Caco-2 (cell line): ENCODE measurements around the gene FUOM. TPM values are rescaled to one million over a fixed set of nuclear protein-coding genes. Genes with fewer than 3 reads are reported as not detected.
A peak's percentile ranks its signal among the peaks of the same experiment; 100 is the strongest.

ENCODE experiments used
- BruUV-seq: library from RNA; stranded (reverse); fragments of 400-500 nt; replicated peaks from 2 replicates; lab custom pipeline; 2021; lab: Mats Ljungman, UMichigan
- CTCF ChIA-PET: fragments of 300-600 bp; sonication (Branson Sonifier 250); formaldehyde crosslinking; loops from one replicate; lab custom pipeline; 2022; ENCODE audit warnings: antibody characterized with exemption; lab: Charles Lee
- POLR2A ChIA-PET: fragments of 300-600 bp; sonication (Branson Sonifier 250); formaldehyde crosslinking; loops from one replicate; lab custom pipeline; 2022; ENCODE audit warnings: antibody characterized with exemption; lab: Charles Lee
- DNase-seq, 2 experiments: peaks; one replicate each; pipeline versions ENCODE4 v3.0.0 to v3.0.0-alpha.2; 2020 to 2022
- H3K27me3 ChIP-seq: replicated peaks from 2 replicates; pipeline ENCODE4 v1.6.0; 2011; ENCODE audit warnings: low read length; ENCODE audit not compliant: control insufficient read depth, insufficient read depth
- H3K36me3 ChIP-seq: 2 replicates; pipeline ENCODE4 v1.5.1; 2011; ENCODE audit warnings: low read length; ENCODE audit not compliant: control insufficient read depth, insufficient read depth
- H3K4me1 ChIP-seq: fragments of 250-450 bp; sonication (Bioruptor Pico); 2 replicates; pipeline ENCODE4 v1.5.1; 2020; ENCODE audit warnings: mild to moderate bottlenecking
- H3K4me3 ChIP-seq: 2 replicates; pipeline ENCODE4 v1.5.1; 2011; ENCODE audit warnings: low read depth, mild to moderate bottlenecking, control low read depth, low read length
- H3K9me3 ChIP-seq: fragments of 250-450 bp; sonication (Bioruptor Pico); 2 replicates; pipeline ENCODE4 v1.5.1; 2020; ENCODE audit warnings: mild to moderate bottlenecking, moderate library complexity
- H3K27ac Mint-ChIP-seq: one replicate; pipeline ENCODE4 v1.8.0; 2022; ENCODE audit warnings: mixed read lengths; ENCODE audit not compliant: unreplicated experiment
- H3K27me3 Mint-ChIP-seq: one replicate; pipeline ENCODE4 v1.8.0; 2022; ENCODE audit warnings: mixed read lengths; ENCODE audit not compliant: insufficient read depth, unreplicated experiment
- H3K36me3 Mint-ChIP-seq: one replicate; pipeline ENCODE4 v1.8.0; 2022; ENCODE audit warnings: mild to moderate bottlenecking, mixed read lengths; ENCODE audit not compliant: insufficient read depth, unreplicated experiment
- H3K4me1 Mint-ChIP-seq: one replicate; pipeline ENCODE4 v1.8.0; 2022; ENCODE audit warnings: low read depth, mixed read lengths; ENCODE audit not compliant: unreplicated experiment
- H3K4me3 Mint-ChIP-seq: one replicate; pipeline ENCODE4 v1.8.0; 2022; ENCODE audit warnings: mild to moderate bottlenecking, moderate library complexity, mixed read lengths; ENCODE audit not compliant: unreplicated experiment
- H3K9me3 Mint-ChIP-seq: one replicate; pipeline ENCODE4 v1.8.0; 2022; ENCODE audit warnings: mixed read lengths; ENCODE audit not compliant: unreplicated experiment
- CTCF ChIP-seq, 2 experiments: fragments of 200-600 bp in 1 of 2; IDR thresholded peaks; 1 replicate in 1 of 2; 2 replicates in 1 of 2; pipeline versions ENCODE4 v1.5.1 to v1.8.0; 2011 to 2022; ENCODE audit warnings: antibody characterized with exemption in 1 of 2, control low read depth in 1 of 2, inconsistent platforms in 1 of 2, low read depth in 1 of 2, low read length in 1 of 2, mild to moderate bottlenecking in 1 of 2, moderate library complexity in 1 of 2; ENCODE audit not compliant: insufficient read depth in 1 of 2, severe bottlenecking in 1 of 2, unreplicated experiment in 1 of 2
- intact Hi-C: fragments of 100-400 bp; cut with micrococcal nuclease; formaldehyde crosslinking; loops from one replicate; pipeline ENCODE4 v1.10.0; 2022; ENCODE audit not compliant: unreplicated experiment
- total RNA-seq: library from RNA; stranded (reverse); gene quantifications from 2 replicates; pipeline ENCODE4 v1.2.3, GENCODE V29; 2022

The FUOM gene
- total RNA-seq, 1 experiment from 2014 or later = 119 TPM

GRCh38 chr10:133362846-133363245 is 5.0 kb upstream of the FUOM start:
- no peak overlapping the region for H3K4me3 ChIP-seq
- CTCF ChIA-PET = no interaction called here
- no peaks in the 10 kb centered on the region for H3K9me3 Mint-ChIP-seq
- no peaks in the 10 kb centered on the region for H3K27me3 Mint-ChIP-seq
- POLR2A ChIA-PET = interaction anchor here (1.1 kb wide), 1 partner anchor 11 kb away, joined by 3 read pairs; no protein-coding TSS in a partner anchor
- intact Hi-C loops = no loop called here
- H3K9me3 ChIP-seq = no peaks in the 10 kb centered on the region
- BruUV-seq = no TSS peak
- H3K27me3 ChIP-seq = no peaks in the 10 kb centered on the region
- H3K36me3 Mint-ChIP-seq = peaks cover 76% of the 10 kb centered on the region
- no peak overlapping the region for H3K27ac Mint-ChIP-seq
- H3K4me3 Mint-ChIP-seq = no peak overlapping the region
- H3K4me1 ChIP-seq = peaks cover 34% of the 10 kb centered on the region
- no peak for DNase-seq
- no peak for TF ChIP-seq CTCF (IDR thresholded peaks at IDR 0.05; ENCODE audit: insufficient read depth in 1 of 2, low read depth in 1 of 2, low read length in 1 of 2, severe bottlenecking in 1 of 2, unreplicated experiment in 1 of 2)
- H3K36me3 ChIP-seq = peaks cover 13% of the 10 kb centered on the region
- peaks cover 26% of the 10 kb centered on the region for H3K4me1 Mint-ChIP-seq

- H3K4me3 ChIP-seq = no peak overlapping the region
- CTCF ChIA-PET = interaction anchor here (0.6 kb wide), 1 partner anchor 31 kb away, joined by 3 read pairs; no protein-coding TSS in a partner anchor
- Mint-ChIP-seq H3K4me3 (no peak overlapping the region), H3K27me3 (no peaks in the 10 kb centered on the region), H3K36me3 (peaks cover 75% of the 10 kb centered on the region), H3K4me1 (peaks cover 26% of the 10 kb centered on the region), H3K27ac (peak overlapping the region; percentile 1), H3K9me3 (no peaks in the 10 kb centered on the region)
- H3K4me1 ChIP-seq = peaks cover 34% of the 10 kb centered on the region
- H3K9me3 ChIP-seq = no peaks in the 10 kb centered on the region
- peaks cover 13% of the 10 kb centered on the region for H3K36me3 ChIP-seq
- TF ChIP-seq CTCF (IDR thresholded peaks at IDR 0.05; ENCODE audit: insufficient read depth in 1 of 2, low read depth in 1 of 2, low read length in 1 of 2, severe bottlenecking in 1 of 2, unreplicated experiment in 1 of 2) = no peak
- intact Hi-C loops = no loop called here
- POLR2A ChIA-PET = interaction anchor here (0.7 kb wide), 1 partner anchor 10 kb away, joined by 4 read pairs; no protein-coding TSS in a partner anchor
- BruUV-seq = no TSS peak
- H3K27me3 ChIP-seq = no peaks in the 10 kb centered on the region
- DNase-seq = no peak
Measured at GRCh38 chr10:133361773-133362441, 4.1 kb upstream of the FUOM start.

GRCh38 chr10:133361227-133361626 is 3.4 kb upstream of the FUOM start:
- CTCF ChIA-PET = interaction anchor here (0.6 kb wide), 1 partner anchor 32 kb away, joined by 3 read pairs; no protein-coding TSS in a partner anchor
- Mint-ChIP-seq H3K4me3 (no peak overlapping the region), H3K4me1 (peaks cover 26% of the 10 kb centered on the region), H3K36me3 (peaks cover 68% of the 10 kb centered on the region), H3K27me3 (no peaks in the 10 kb centered on the region), H3K27ac (peak overlapping the region; percentile 1), H3K9me3 (no peaks in the 10 kb centered on the region)
- TF ChIP-seq CTCF (IDR thresholded peaks at IDR 0.05; ENCODE audit: insufficient read depth in 1 of 2, low read depth in 1 of 2, low read length in 1 of 2, severe bottlenecking in 1 of 2, unreplicated experiment in 1 of 2) = no peak
- H3K9me3 ChIP-seq = no peaks in the 10 kb centered on the region
- peaks cover 39% of the 10 kb centered on the region for H3K4me1 ChIP-seq
- no peak for DNase-seq
- intact Hi-C loops = no loop called here
- no TSS peak for BruUV-seq
- H3K27me3 ChIP-seq = no peaks in the 10 kb centered on the region
- H3K4me3 ChIP-seq = no peak overlapping the region
- POLR2A ChIA-PET = interaction anchor here (0.7 kb wide), 1 partner anchor 10 kb away, joined by 4 read pairs; no protein-coding TSS in a partner anchor
- H3K36me3 ChIP-seq = peaks cover 13% of the 10 kb centered on the region
